Heart left ventricle (tissue), 13 donors: ENCODE data around the gene ERBIN.

Experiments
- POLR2A ChIP-seq, 2 donors: fragments of 450-650 bp; IDR thresholded peaks; one replicate each; pipeline ENCODE4 v1.6.1; 2017; ENCODE audit warnings: antibody characterized with exemption in 2 of 2, mild to moderate bottlenecking in 2 of 2, moderate library complexity in 2 of 2
- TF ChIP-seq, protein P1 (sequence below), 12 donors: fragments of 200-600 bp; sonication (generic) in 4 of 12; IDR thresholded peaks; one replicate each; pipeline versions ENCODE4 v1.5.0 to v1.8.0; 2018 to 2022; ENCODE audit warnings: antibody characterized with exemption in 12 of 12, mild to moderate bottlenecking in 5 of 12
- donor health status: ischemic (EF 13 %, LVEDD 7.1; RV severe dilation, severe dysfunction).
- donor health status: DM: no; HTN: yes; CAD: no.
- donor health status: DM: no; HTN: no; CAD: no.
- donor health status: ischemic (EF 25% LVEDD 6.9; RV normal size, moderate dysfunction).
- donor health status: ischemic (EF 25% LVEDD 5.7; RV mildly dilated, moderate dysfunction).
- donor health status: ischemic (EF 35%, LVEDD 5.7; RV mildly dilated, moderate dysfunction).
- donor health status: nonischemic (EF 11% LVEDD 7.7; RV severe dilation, severe dysfunction).
- donor health status: DM: yes; HTN: yes; CAD: no.
- donor health status: PGD.
- donor health status: ischemic (EF 29% LVEDD 5.4; RV normal size, mild dysfunction).
- donor health status: nonischemic (EF 23%, LVEDD 6.1; RV moderate dilation, normal function).

DNA sequence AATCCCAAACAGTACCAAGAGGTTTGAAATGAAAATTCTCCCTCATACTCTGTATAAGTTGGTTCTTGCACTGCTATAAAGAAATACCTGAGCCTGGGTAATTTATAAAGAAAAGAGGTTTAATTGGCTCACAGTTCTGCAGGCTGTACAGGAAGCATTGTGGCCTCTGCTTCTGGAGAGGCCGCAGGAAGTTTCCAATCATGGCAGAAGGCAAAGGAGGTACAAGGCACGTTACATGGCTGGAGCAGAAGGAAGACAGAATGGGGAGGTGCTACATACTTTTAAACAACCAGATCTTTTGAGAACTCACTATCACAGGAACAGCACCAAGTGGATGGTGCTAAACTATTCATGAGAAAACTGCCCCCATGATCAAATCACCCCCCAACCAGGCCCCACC lies 25.6 kb upstream of the ERBIN start:
- TF ChIP-seq, protein P1, sequence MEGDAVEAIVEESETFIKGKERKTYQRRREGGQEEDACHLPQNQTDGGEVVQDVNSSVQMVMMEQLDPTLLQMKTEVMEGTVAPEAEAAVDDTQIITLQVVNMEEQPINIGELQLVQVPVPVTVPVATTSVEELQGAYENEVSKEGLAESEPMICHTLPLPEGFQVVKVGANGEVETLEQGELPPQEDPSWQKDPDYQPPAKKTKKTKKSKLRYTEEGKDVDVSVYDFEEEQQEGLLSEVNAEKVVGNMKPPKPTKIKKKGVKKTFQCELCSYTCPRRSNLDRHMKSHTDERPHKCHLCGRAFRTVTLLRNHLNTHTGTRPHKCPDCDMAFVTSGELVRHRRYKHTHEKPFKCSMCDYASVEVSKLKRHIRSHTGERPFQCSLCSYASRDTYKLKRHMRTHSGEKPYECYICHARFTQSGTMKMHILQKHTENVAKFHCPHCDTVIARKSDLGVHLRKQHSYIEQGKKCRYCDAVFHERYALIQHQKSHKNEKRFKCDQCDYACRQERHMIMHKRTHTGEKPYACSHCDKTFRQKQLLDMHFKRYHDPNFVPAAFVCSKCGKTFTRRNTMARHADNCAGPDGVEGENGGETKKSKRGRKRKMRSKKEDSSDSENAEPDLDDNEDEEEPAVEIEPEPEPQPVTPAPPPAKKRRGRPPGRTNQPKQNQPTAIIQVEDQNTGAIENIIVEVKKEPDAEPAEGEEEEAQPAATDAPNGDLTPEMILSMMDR (IDR thresholded peaks at IDR 0.05): no peak
- no peak for TF ChIP-seq POLR2A (IDR thresholded peaks at IDR 0.05)
